SK-N-DZ (cell line): ENCODE data around the gene HNRNPK.
"Not testable (repeated sequence)": the region's sequence is repeated elsewhere in the genome, so short reads cannot be mapped to it uniquely, and the experiment has no call there.

Experiments used
- DNase-seq: peaks from one replicate; pipeline ENCODE4 v3.0.0-alpha.2; 2015; ENCODE audit warnings: low spot score

The HNRNPK gene

DNA sequence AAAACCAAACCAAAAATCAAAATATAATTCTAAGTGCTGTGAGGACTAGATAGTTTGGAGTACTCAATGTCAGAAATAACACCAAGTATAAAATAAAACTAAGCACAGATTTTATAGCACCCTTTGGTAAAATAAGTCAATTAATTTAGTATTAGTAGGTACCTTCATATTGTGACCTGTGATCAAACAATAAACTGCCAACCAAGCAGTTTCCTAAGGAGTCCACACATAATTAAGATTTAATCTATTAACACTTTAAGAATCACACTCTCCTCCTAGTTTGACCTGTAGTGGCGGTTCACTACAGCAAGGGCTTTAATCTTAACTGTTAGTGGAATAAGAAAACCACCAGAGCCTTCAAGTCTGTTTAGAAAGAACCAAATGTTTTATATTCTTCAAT lies 2.8 kb downstream of the HNRNPK start:
- DNase-seq: no peak

DNA sequence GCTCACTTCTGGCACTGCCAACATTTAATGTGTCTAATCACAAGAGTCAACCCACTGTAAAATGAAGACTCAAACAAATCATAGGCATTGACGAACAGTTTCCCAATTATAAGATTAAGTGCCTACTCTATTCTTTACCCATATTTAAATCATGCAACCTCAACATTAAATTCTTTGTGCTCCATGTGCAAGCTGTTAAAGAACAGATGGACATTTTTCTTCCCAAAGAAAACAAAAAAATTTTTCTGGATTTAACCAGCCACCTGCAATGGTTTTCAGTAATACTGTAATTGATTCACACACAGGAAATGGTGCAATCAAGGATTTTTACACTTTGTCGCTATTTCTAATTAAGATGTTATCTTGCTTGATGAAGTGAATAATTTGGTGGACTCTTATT lies 3.6 kb downstream of the HNRNPK start:
- no peak for DNase-seq

DNA sequence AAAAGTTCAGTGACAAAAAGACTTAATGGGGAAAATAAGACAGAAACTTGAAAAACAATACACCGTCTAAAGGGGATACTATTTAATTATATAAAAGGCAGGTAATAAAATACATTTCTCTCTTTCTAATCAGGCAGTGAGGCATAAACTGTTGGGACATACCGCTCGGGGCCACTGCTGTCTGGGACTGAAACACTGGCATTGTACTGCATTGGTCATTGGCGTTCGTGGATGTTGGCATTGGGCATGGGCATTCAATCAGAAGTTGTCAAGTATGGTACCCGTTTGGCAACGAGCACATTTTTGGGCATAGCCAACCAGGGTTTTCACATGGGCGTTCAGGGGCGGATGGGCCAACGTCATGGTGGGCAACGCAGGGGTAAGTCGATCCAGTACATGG lies 4.7 kb downstream of the HNRNPK start:
- no peak for DNase-seq

DNA sequence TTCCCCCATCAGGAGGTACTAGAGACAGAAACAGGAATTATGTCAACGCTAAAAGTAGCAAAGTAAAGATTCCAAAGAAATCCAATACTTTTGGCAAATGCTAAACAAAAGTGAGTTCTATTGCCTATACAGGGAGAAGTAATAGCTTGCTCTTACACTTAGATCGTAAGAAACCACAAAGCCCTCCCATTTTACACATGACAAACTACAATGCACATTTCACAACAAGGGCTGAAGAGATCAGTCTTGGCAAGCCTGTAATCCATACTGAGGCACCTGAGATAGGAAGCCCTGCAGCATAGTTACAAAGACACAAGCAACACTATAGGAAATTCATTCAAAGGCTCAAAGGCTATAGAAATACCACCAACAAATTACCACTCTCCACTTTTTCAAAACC lies 7.7 kb downstream of the HNRNPK start:
- no peak for DNase-seq

DNA sequence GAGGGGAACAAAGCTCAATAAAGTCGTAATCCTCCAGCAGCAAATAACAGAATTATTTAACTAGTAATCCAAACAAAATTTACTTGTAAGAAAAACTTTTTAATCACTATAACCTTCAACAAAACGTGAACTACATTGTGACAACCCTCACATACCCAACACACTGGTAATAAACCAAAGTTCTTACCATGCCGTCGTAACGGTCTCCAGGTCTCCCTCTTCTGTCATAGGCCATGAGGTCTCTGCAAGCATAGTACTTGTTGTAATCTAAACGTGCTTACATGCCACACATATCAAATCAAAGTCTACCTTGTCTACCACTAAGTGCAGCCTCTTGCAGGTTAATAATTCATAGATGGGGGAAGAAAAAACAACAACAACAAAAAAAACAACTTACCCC lies 8.5 kb downstream of the HNRNPK start:
- no peak for DNase-seq

DNA sequence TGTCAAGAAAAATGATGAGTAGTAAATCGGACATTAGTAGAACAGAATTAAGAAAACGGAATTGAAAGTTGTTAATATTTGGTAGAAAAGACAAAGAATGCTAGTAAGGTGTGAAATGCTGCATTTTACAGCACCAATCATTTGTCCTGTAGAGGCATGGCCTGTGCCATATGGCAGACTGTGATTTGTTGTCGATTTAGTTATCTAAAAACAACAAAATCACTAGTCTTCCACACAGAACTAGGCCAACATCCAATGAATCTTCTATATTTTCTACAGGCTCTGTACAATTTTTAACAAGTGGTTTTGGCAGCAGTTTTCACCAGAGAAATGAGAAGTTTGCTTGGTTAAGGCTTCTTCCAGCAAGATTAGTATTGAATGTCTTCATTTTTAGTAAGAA lies 10.4 kb downstream of the HNRNPK start:
- DNase-seq: no peak

DNA sequence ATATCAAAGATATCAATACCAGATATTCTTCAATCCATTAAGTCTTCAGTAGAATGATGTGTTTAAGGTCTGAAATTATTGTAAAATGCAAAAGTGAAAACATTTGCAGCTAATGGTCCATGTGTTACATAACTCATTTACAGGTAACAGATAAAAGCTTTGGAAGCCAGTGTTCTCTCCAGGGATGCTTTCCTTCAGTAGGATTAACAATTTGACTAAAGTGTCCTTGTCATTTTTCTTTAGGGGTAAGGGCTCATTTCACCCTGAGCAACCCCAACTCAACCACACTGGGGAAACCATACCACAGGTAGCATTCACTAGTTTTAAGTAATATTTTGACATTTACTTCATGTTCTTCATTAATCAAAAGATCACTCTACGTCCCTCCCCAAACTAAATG lies 12.9 kb downstream of the HNRNPK start:
- DNase-seq: no peak

DNA sequence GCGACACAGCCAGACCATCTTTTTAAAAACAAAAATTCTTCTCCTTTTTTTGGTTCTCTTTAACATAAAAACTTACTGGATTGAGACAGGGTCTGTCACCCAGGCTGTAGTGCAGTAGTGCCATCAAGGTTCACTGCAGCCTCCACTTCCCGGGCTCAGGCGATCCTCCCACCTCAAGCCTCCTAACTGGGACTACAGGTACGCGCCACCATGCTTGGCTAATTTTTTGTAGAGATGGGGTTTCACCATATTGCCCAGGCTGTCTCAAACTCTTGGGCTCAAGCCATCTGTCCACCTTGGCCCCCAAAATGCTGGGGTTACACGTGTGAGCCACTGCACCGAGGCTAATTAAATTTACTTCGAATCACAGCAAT lies 13.8 kb downstream of the HNRNPK start:
- DNase-seq: no peak

DNA sequence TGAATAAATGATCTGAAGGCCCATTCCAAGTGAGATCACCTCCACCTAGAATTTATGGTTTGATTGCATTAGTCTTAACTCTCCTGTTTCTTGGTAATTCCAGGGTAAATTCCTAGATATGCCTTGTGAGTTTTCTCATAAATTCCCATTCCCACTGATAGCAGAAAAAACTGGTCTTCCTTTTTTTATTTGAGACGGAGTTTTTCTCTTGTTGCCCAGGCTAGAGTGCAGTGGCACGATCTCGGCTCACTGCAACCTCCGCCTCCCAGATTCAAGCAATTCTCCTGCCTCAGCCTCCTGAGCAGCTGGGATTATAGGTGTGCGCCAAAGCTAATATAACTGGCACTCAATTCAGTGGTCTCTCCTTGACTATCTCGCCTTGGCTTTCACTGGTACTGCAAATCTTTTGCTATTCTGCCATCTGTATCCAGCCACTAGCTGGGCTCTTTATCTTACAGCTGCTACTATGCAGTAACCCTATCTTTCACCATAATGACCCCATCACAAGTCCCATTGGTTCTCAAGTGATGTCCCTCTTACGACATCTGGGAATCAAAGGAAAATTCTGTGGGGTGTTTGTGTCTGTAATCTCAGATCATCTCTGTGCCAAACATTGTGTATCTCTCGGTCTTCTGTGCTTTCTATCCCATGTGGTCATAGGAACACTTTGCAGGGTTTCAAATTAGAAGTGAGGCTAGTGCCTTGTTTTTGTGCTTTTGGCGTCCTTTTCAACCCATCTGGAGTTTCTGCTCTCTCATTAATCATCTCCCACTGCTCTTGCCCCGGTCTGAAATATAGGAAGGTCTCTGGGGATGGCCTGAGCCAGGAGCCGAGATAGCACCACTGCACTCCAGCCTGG lies 14.4 kb downstream of the HNRNPK start:
- peak; percentile 43 for DNase-seq

DNA sequence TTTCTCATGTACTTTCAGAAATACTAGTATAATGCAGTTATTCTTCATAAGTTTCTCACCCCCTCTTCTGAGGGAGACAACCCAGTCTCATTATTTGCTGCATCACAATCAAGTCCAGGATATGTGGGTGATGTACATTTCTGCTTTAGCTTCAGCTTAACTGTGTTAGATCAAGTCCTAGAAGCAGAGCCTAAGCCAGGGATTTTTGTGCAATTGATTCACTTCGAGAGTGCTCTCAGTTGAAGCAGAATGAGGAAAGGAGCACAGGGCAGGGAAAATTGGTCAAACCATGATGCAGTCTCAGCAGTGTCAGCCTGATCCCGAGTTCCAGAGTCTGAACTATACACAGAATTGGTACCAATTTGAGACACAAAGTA lies 15.1 kb downstream of the HNRNPK start:
- DNase-seq: peak; percentile 17

DNA sequence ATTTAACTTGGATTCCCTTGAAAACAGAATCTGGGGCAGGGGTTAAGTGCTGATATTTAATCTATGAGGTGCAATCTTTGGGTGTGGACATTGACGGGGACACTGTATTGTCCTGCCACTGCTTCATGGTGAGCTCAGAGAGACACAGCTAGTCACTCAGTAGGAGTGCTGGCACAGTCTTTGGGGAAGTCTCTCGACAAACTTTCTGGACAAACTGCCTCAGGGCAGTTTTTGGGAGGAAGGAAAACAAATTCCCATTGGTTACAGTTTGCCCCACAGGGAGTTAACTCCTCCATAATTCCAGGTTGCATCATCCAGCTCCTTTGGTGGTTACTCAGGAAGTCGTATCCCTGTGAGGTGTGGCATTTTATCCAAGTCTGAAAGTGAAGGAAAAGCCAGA lies 17.9 kb downstream of the HNRNPK start:
- no peak for DNase-seq

DNA sequence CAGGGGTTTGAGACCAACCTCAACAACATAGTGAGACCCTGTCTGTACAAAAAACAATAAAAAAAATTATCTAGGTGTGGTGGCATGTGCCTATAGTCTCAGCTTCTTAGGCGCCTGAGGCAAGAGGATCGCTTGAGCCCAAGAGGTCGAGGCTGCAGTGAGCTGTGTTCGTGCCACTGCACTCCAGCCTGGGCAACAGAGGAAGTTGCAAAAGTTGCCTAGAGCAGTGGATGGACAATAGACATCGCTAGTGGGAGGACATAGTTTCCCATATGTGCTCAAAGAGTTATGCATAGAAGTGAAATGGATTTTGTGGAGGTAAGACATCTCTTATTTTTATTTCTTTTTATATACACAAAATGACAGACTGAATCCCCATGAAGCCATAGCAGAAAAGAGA lies 19.0 kb downstream of the HNRNPK start:
- no peak for DNase-seq

DNA sequence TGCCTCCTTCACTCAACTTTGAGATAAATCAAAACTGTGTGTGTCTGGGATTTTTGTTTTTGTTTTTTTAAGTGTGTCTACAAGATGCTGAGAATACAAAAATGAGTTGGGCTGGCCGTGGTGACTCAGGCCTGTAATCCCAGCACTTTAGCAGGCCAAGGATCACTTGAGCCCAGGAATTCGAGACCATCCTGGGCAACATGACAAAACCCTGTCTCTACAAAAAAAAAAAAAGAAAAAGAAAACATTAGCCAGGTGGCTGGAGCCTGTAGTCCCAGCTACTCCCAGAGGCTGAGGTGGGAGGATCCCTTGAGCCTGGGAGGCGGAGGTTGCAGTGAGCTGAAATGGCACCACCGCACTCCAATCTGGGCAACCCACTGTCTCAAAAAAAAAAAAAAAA lies 21.0 kb downstream of the HNRNPK start:
- DNase-seq: no peak

DNA sequence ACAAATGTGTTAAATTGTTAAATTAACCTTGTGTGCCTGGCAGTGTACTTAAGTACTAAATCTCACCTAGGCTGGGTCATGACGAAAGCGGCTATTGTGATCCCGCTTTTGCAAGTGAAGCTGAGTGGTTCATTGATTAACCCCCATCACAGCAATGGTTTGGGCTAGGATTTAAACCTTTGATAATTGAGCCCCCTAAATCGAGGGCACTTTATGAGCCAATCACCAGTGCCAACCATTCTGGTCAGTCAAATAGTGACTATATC lies 22.8 kb downstream of the HNRNPK start:
- DNase-seq: no peak

DNA sequence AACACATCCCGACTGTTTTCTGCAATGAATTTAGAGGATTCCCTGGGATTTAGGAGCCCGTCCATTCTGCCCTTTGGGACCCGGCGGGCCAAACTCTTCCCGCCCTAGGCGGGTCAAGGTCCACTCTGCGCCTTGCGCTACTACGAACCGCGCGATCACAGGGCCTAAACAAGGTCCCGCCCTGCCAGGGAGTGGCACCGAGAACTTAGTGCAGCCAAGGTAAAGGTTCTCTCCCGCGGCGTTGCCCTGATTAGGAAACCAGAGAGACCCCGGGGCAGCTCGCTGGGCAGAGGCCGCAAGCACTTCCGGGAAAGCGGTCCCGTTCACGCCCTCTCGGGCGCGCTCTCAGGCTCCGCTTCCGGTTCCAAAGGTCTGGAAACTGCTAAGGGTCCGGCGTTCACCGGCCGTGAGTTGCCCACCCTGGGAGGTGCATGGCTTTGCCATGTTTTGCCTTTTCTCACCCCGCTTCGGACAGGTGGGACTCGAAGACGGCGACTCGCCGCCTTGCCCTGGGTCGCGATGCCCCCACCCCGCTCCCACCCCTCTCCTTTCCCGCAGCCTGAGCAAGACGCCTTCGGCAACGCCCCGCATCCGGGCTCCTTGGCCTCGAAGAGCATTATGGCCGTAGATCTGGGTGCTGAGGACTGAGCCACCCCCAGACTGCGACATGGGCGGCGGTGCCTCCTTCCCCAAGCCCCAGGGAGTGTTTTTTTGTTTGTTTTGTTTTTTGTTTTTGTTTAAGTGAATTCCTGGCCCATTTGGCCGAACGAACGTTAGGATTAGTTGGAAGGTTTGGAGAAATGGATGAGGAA lies 23.4 kb downstream of the HNRNPK start:
- peak; percentile 26 for DNase-seq

DNA sequence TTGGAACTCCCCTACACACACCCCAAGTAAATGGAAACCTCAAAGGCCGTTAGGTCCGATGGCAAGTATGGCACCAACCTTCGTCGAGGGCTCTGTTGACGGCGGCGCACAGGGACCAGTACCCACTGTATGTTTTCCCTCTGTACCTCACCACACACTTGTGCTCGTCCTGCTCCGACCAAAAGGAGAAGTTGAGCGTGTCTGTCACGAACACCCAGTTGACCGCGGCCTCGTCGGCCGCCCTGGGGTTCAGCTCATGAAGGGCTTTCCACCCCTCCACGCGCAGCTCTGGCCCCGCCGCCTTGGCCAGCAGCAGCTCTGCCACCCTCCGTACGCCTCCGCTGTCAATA lies 24.0 kb downstream of the HNRNPK start:
- DNase-seq: no peak

DNA sequence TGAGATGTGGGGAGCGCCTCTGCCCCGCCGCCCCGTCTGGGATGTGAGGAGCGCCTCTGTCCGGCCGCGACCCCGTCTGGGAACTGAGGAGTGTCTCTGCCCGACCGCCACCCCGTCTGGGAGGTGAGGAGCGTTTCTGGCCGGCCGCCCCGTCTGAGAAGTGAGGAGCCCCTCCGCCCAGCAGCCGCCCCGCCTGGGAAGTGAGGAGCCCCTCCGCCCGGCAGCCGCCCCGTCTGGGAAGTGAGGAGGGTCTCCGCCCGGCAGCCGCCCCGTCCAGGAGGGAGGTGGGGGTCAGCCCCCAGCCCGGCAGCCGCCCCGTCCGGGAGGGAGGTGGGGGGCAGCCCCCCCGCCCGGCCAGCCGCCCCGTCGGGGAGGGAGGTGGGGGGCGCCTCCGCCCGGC lies 31.9 kb downstream of the HNRNPK start:
- not testable (repeated sequence) for DNase-seq

DNA sequence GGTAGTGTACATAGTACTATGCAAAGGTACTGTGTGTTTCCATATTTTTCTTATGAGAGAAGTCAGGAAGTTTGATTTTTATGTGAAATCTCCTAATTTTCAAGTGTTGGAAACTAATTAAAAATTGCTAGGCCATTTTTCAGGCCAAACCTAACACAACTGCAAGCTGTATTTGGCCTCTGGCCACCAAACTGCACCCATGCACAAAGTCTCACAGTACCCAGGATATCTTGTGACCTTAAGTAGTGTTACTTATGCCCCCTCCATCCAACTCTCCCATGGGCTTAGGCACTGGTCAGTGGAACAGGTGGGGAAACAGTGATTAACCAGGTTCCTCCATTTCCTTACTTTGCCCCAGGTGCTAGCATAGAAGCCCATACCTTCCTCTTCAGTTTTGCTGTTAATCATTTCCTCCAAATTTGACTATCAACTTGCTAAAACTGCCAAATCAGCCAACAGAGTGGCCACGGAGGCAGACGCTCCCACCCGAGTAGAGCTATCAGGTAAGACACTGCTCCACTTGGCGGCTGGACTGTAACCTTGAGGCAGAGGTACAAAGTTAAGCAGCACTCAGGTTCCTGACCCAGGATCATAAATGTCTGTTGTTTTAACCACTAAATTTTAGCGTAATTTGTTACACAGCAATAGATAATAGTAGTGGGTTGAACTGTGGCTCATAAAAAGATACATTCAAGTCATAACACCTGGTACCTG lies 39.3 kb downstream of the HNRNPK start:
- no peak for DNase-seq

DNA sequence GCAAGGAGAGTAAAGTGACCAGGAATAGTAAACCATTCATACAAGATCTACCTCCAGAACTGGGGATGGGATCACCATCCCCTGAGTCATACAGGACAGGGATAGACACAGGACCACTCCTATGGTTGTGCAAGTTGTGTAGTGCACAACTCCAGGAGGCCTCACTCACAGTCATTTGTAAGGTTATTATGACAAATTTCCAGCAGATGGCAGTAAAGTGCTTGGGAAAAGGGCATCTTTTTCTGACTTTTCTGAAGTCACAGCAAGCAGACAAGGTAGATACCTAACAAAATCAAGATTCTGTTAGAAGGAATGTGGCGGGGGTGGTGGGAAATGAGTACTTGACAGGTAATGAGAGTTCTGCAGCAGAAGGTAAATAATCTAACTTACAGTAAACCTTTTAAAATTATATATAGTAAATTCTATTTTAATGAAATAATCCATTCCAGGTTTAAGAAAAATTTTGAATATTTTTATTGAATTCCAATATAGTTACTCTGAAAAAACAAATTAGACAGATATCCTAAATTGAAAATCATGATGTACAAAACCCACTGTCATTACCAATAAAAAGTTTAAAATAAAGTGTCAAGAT lies 42.1 kb downstream of the HNRNPK start:
- DNase-seq: peak; percentile 54

DNA sequence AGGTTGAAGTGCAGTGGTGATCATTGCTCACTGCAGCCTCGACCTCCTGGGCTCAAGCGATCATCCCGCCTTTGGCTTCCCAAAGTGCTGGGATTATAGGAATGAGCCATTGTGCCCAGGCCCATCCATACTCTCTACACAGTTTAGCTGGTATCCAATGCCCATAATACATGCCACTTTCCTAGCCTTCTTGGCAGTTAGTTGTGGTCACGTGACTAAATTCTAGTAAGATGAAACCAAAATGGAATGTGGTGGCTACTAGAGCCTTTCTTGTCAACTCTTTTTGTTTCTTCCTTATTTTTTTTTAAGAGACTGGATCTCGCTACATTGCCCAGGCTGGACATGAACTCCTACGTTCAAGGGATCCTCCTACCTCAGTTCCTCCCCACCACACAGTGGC lies 43.5 kb downstream of the HNRNPK start:
- no peak for DNase-seq

DNA sequence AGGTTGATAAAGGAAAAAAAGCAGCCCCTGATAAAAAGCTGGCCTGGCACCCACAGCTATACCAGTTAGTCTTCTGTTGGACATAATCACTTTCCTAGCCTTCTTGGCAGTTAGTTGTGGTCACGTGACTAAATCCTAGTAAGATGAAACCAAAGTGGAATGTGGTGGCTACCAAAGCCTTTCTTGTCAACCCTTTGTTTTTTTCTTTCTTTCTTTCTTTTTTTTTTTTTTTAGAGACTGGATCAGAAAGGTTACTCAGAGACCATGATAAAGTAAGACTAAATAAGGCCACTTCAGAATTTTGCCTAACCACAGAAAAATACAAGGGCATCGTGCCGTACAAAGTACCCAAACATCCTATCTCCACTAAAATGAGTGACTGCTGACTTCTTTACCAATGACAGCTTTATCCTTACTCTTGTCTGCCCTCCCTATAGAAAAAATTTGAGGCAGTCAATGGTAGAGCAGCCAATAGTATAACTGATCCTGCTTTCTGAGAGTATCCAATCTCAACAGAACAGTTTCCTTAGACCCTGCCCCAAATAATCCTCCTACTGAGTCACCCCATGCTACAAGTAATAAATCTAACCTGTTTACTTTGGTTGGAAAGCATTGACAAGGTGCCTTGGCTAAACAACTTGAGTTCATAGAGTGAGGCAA lies 44.6 kb downstream of the HNRNPK start:
- DNase-seq: no peak
